Activated CD8-positive, alpha-beta memory T cell treated with anti-CD3 and anti-CD28 coated beads for 4 hours (primary cell): ENCODE data around the gene RNF146.
A peak's percentile ranks its signal among the peaks of the same experiment; 100 is the strongest.
"Not testable (repeated sequence)": the region's sequence is repeated elsewhere in the genome, so short reads cannot be mapped to it uniquely, and the experiment has no call there.

Source experiments
- DNase-seq, 2 donors: peaks; one replicate each; pipeline ENCODE4 v3.0.0-alpha.2; 2020; ENCODE audit warnings: low read depth in 2 of 2

RNF146 gene

GRCh38 chr6:127282184-127282583 is 15.5 kb downstream of the RNF146 start:
- DNase-seq = no peak

DNA sequence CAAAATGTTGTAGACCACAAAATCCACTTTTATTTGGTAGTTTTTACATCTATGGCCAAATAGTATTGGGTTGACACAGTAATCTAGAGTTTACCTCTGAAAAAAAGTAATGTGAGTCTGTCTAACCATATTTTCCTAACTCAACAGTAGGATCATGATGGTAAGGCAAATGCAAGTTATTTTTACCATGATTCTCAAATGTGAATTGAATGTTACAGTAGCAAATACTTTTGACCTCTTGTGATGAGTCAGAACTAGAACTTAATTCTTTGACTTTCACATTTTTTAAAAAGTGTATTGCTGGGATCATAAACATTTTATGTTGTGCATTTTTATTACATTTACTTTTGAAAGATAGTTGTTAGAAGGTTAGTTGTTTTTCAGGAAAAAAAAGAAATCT is 22.0 kb downstream of the RNF146 start:
- DNase-seq = no peak

DNA sequence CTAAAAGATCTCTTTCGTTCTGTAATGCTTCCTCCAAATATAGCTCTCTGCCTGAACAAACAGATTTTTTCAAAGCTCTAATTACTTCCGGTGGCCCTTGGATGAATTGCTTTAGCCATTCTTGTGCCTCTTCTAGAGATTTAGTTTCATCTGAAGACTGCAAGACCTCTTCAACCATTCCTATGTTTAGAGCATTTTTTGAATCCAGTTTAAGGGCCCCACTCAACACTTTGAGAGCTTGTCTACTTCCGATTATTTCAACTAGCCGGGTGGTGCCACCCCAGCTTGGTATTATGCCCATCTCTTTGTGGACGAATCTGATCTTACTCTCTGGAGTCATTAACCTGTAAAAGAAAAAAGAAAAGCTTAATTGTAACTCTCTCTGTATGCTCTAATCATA is 23.3 kb downstream of the RNF146 start:
- DNase-seq = no peak

GRCh38 chr6:127290391-127291265 is 24.0 kb downstream of the RNF146 start:
- no peak for DNase-seq

DNA sequence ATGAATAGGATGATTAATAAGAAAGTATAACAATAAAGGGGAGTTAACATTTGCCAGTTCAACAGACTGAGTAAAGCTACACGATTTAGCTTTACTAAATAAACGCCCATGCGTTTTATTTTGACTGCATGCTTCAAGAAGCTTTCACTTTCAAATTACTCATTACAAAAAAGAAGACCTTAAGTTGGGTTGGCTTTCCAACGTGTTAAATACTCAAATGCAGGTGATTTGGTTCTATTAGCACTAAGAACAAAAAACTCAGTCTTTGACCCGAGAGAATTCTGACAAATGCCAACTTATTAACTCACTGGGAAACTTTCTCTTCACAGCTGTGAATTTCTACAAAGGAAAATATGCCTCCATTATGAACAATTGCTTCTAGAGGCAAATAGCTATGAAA is 24.8 kb downstream of the RNF146 start:
- no peak for DNase-seq

DNA sequence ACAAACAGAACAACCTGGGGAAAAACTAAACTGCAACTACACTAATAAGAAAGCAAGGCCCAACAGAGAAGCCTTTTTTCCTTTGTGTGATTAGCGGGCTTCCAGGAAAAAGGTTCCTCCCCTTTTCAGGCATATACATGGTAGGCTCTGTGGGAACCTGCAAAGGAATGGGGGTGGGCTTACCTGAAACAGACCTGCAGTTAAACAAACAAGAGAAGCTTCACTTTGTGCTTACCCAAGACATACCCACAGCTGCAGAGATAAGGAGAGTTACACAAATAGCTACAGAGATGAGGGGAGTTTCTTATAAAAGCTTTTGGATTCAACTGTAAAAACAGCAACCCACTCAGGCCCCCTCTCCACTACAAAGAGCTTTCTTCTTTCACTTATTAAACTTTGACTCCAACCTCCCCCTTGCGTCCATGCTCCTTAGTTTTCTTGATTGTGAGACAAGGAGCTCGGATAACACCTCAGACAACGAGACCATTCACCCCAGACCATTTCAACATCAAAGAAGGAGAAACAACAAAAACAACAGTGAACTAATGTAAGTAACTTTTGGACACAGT is 30.9 kb downstream of the RNF146 start:
- DNase-seq = no peak

DNA sequence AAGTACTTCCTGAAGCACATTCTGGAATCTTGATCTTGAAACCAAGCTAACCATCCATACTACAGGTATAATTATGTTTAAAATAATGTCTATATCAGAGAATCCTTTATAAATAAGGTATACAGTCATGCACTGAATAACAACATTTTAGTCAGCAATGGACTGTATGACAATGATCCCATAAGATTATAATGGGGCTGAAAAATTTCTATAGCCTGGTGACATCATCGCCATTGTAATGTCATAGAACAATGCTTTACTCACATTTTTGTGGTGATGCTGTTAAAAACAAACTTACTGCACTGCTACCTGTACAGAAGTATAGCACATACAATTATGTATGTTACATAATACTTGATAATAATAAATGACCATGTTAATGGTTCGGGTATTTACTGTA is 31.8 kb downstream of the RNF146 start:
- DNase-seq = no peak

- DNase-seq = no peak
Observed at GRCh38 chr6:127299522-127300240, 33.0 kb downstream of the RNF146 start.

GRCh38 chr6:127300411-127300810 is 33.7 kb downstream of the RNF146 start:
- no peak for DNase-seq

DNA sequence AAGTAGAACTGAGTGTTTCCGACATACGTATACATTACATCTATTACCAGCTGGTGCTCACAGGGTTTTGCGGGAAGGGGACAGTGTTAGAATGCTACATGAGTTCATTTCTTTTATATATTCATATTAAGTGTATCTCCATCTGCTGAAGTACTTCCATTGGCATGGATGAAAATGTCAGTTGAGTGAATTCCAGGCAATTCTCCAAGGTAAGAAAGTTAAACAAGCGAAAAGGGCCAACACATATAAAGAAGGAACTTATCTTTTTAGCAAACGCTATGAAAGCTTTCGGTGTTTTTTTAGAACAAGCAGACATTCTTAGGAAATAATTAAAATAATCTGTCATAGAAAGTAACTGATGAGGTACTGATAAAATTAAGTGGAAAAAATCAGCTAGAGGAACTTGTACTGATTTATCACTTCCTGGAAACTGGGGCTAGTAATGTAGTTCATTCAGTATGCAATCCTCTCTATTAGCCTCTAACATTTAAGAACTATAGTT is 34.6 kb downstream of the RNF146 start:
- DNase-seq = no peak

DNA sequence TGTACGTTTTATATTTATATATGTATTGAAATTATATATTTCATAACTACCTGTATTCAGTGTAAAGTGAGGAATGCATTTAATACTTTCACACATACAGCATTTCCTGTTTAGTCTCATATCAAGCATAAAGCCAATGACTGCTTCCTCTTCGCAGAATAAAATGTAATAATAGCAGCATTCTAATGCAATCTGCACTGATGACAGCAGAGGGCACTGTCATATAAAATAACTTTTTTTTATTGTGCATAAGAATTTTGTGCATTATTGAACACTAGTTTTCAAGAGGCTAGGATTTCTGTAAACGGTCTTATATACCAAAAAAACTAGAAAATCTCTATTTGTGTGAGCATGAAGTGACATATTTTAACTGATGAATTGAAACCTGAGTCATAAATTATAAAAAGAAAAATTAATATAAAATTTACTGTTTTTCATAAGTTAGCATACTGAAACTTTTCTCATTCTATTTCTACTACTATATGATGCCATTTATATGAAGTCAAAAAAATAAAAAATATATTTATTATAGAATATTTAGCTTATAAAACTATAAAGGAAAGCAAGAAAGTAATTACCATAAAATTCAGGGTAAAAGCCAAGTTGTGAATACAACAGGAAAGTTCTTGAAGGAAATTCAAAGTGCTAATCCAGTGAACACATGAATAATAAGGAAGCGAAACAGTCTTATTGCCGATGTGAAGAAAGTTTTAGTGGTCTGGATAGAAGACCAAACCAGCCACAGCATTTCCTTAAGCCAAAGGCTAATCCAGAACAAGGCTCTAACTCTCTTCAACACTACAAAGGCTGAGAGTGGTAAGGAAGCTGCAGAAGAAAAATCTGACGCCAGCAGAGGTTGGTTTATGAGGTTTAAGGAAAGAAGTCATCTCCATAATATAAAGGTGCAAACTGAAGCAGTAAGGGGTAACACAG is 36.3 kb downstream of the RNF146 start:
- peak in 1 of 2 donors; percentile 10 for DNase-seq

DNA sequence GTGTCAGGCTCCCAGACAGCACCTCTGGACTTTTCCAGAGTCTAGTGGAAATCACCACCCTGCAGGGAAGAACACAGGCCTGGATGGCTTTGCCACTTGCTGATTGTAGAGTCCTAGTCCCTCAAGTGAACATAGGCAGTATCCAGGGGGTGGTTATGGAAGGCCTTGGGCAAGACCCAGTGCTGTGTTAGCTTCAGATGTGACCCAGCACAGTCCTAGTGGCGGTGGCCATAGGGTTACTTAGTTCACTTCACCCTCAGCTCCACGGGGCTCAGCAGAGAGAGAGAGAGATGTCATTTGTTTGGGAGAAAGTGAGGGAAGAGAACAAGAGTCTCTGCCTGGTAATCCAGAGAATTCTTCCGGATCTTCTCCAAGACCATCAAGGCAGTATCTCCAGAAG is 37.3 kb downstream of the RNF146 start:
- DNase-seq = no peak

DNA sequence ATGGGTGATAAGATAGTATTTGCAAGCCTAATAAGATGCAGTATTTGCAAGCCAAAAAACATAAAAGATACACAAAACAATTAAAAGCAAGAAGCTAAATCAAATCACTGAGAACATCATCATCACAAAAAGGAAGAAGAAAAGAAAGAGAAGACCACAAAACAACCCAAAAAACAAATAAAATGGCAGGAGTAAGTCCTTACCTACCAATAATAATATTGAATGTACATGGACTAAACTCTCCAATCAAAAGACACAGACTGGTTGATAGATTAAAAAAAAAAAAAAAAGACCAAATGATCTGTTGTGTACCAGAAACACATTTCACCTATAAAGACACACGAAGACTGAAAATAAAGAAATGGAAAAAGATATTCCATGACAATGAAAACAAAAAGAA is 39.1 kb downstream of the RNF146 start:
- no peak for DNase-seq

GRCh38 chr6:127317388-127318128 is 50.9 kb downstream of the RNF146 start:
- DNase-seq = no peak

GRCh38 chr6:127319686-127320085 is 53.0 kb downstream of the RNF146 start:
- DNase-seq = no peak

DNA sequence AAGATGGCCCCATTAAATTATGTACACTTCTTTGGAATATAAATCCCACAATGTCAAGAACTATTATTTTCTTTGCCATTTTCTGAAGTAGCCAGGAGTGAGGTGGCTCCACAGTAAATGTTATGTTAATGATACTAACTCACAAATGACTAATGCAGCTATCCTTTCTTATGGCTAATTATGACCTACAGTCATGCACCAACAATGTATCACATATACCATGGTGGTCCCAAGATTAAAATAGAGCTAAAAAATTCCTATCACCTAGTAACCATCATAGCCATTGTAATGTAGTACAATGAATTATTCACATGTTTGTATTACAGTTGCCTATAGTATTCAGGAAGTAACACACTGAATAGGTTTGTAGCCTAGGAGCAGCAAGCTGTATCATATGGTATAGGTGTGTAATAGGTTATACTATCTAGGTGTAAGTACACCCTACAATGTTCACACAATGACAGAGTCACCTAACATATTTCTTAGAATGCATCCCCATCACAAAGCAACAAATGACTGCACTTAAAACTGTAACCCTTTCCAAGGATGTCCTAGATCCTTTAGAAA is 61.5 kb downstream of the RNF146 start:
- DNase-seq = no peak

- DNase-seq = not testable (repeated sequence)
Observed at GRCh38 chr6:127331256-127331655, 64.6 kb downstream of the RNF146 start.

DNA sequence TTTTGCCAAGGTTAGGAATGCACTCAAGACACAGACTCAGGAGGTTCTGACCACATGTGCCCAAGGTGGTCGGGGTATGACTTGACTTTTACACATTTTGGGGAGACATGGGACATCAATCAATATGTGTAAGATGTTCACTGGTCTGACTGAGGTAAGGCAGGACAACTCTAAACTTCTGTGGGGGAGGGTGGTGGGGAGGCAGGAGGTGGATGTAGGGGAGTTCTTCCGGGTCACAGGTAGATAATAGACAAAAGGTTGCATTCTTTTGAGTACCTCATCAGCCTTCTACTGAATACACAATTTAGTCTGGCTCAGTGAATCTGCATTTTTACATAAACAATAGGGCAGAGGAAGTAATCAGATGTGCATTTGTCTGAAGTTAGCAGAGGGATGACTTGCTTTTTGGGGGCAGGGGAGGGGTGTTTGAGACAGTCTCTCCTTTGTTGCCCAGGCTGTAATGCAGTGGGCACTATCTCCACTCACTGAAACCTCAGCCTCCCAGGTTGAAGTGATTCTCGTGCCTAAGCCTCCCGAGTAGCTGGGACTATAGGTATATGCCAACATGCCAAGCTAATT is 65.8 kb downstream of the RNF146 start:
- DNase-seq = no peak
